LNCAP (cell line): ENCODE data around the gene KPNA1.

ENCODE experiments used
- CTCF ChIP-seq: fragments of 450-650 bp; IDR thresholded peaks from 2 replicates; pipeline ENCODE4 v1.5.1; 2017; ENCODE audit warnings: mild to moderate bottlenecking

KPNA1 gene

GRCh38 chr3:122557356-122557755 is 42.6 kb upstream of the KPNA1 start:
- no peak for TF ChIP-seq CTCF

- no peak for TF ChIP-seq CTCF
Measured at GRCh38 chr3:122555275-122556071, 40.7 kb upstream of the KPNA1 start.

GRCh38 chr3:122553171-122553570 is 38.4 kb upstream of the KPNA1 start:
- no peak for TF ChIP-seq CTCF

GRCh38 chr3:122548619-122549018 is 33.9 kb upstream of the KPNA1 start:
- TF ChIP-seq CTCF: no peak

- no peak for TF ChIP-seq CTCF
Measured at GRCh38 chr3:122548076-122548475, 33.3 kb upstream of the KPNA1 start.

- no peak for TF ChIP-seq CTCF
Measured at GRCh38 chr3:122546151-122546550, 31.4 kb upstream of the KPNA1 start.

- TF ChIP-seq CTCF: no peak
Measured at GRCh38 chr3:122538956-122539490, 24.3 kb upstream of the KPNA1 start.
